GM12801 (cell line): Measurements from ENCODE around the gene PLET1.

ENCODE experiments used
- CTCF ChIP-seq: IDR thresholded peaks from one replicate; pipeline ENCODE4 v1.5.1; 2011; ENCODE audit warnings: control low read depth; ENCODE audit not compliant: insufficient read length; ENCODE audit errors: extremely low read depth

Gene PLET1

GRCh38 chr11:112206071-112206470 lies 54.6 kb downstream of the PLET1 start:
- no peak for TF ChIP-seq CTCF

GRCh38 chr11:112200252-112200651 lies 60.4 kb downstream of the PLET1 start:
- TF ChIP-seq CTCF = no peak
